Endometrial microvascular endothelial cells (primary cell): ENCODE measurements around the gene PPM1B. TPM values are rescaled to one million over a fixed set of nuclear protein-coding genes. Genes with fewer than 3 reads are reported as not detected.
"Not testable (repeated sequence)": the region's sequence is repeated elsewhere in the genome, so short reads cannot be mapped to it uniquely, and the experiment has no call there.

Source experiments
- in situ Hi-C: cut with HindIII; loops from 2 replicates; pipeline ENCODE4 v1.10.0; 2017; ENCODE audit warnings: low sequenced_read_pairs, low pct_unique_long_range_greater_than_20kb; ENCODE audit errors: inconsistent ontology term
- total RNA-seq: library from RNA; depleted of rRNA; stranded (reverse); fragments of >200 nt; gene quantifications from one replicate; pipeline ENCODE4 v1.2.3, GENCODE V29; 2015; ENCODE audit errors: inconsistent ontology term

The PPM1B gene
- total RNA-seq, 1 donor from 2014 or later, result 14.5 TPM

DNA sequence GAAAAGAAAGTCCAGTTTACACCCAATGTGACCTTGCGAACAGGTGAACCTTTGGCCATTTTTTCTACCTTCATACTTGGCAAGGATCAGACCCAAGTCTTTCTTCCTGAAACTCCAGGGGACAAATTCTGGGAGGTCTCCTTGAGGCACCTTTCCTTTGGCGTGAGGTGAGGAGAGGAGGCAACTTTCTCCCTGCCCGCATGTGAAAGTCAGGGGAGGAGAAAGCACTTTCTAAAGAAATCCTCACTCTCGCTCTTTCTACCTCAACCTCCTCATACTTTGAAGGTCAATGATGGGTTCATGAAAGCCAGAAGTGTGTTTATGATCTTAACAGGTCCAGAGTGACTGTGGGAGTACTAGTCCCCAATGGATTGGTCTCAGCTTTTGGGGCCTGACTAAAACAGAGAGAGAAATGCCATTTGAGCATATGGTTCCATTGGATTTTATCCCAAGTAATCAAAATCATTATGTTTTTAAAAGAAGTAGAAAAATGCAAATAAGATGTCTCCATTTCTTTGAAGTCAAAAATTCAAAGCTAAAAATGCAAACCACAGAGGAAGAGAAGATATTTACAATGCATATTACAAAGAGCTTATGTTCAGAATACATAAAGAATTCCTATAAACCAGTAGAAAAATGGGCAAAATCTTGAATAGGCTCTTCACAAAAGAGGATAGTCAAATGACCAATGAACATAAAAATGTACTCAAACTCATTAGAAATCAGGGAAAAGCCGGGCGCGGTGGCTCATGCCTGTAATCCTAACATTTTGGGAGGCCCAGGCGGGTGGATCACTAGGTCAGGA, 15.6 kb upstream of the PPM1B start:
- in situ Hi-C loops, result no loop called here

DNA sequence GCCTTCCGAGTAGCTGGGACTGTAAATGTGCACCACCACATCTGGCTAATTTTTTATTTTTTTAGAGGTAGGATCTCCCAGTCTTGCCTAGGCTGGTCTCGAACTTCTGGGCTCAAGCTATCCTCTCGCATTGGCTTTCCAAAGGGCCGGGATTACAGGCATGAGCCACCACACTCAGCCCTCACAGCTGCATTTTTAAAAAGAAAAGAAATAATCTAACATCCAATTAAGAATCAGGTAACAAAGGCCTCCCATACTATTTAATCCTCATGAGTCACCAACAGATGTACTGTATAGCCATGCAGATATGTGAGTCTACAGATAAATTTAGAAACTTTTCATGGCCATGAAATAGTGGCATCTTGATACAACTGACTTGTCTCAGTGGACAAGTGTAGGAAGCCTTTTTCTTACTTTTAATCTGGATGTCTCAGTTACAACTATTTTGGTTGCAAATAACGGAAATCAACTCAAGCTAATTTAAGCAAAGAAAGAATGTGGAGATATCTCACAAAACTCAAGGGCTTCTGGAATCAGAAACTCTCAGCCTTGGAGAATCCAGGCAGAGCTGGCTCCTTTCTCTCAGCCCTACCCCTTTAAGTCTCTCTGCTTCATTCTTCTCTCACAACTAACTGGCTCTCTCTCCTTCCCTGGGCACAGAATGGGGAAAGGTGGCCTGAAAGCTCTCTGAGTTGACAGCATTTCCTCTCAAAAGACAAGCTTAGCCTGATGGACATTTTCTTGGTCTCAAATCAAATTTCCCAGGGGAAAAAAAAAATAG, 12.8 kb upstream of the PPM1B start:
- in situ Hi-C loops, result no loop called here

DNA sequence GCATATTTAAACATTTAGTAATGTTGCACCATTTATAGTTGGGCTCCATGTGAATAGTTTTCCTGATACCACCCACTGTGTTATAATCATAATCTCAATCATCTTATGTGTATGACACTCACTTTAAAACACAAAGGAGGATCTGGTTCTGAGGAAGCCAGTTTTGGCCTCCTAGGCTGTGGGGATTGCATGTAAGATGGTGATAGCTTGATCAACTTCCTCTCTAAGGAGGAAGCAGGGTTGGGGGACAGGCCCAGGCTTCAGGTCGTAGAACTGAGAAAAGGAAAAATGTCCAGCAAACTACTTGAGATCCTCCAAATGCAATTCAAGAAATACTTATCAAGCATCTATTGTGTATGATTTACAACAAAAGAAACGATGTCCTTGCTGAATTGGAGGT, 4.9 kb upstream of the PPM1B start:
- in situ Hi-C loops, result no loop called here

DNA sequence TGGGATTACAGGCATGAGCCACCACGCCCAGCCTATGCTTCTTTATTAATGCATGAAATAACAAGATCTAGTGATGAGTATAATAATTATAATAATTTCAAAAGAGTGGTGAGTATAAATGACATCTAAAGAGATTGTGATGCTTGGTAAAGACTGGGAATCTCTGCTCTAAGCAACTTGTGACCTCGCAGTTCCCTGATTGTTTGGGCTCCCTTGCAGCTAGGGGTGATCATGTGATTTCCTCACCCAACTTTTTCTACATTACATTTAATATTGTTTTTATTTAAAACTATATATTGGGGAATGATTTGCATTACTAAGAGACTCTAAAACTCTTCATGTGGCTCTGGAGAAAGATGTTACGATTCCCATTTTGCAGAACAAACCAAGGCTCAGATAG, 4.1 kb upstream of the PPM1B start:
- in situ Hi-C loops, result no loop called here

DNA sequence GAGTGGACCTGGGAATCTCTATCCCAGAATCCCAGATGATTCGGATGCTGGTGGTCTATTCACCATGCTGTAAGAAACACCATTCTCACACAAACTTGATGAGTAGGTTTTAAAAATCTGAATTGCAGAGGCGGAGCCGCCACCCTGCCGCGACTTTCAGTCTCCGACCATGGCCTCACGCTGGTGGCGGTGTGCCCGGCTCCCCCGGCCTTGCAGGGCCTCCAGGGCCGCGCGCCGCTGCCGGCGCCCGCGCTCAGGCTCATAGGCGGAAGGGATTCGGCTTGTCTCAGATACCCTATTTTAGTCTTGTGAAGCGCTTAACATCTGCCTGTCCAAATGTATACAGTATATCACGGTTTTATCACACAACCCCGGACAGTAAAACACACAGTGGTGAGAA, 2.6 kb upstream of the PPM1B start:
- in situ Hi-C loops, result no loop called here

DNA sequence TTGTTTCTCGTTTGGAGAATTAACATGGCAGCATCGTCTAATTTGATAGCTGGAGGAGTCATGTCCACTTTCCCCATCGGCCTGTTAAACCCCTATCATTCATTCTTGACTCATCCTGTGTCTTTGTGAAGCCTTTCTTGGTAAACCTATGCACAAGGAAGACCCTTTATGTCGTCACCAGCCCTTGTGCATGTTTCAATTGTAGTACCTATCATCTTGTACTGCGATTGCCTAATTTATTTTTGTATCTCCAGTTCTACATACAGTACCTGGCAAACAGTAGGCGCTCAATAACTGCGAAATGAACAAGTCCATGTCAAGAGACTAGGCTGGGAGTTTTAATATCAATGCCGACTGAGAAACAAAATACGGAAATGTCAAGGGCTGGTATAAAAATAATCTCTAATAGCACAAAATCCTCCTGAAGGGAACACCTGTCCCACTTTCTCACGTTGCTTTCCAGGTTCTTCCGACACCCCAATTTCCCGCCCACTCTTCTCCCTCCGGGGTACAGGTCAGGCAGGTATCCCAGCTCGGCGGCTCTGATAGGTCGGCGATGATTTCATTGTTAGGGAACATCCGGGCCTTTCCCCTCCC, 1.3 kb upstream of the PPM1B start:
- in situ Hi-C loops, result no loop called here

DNA sequence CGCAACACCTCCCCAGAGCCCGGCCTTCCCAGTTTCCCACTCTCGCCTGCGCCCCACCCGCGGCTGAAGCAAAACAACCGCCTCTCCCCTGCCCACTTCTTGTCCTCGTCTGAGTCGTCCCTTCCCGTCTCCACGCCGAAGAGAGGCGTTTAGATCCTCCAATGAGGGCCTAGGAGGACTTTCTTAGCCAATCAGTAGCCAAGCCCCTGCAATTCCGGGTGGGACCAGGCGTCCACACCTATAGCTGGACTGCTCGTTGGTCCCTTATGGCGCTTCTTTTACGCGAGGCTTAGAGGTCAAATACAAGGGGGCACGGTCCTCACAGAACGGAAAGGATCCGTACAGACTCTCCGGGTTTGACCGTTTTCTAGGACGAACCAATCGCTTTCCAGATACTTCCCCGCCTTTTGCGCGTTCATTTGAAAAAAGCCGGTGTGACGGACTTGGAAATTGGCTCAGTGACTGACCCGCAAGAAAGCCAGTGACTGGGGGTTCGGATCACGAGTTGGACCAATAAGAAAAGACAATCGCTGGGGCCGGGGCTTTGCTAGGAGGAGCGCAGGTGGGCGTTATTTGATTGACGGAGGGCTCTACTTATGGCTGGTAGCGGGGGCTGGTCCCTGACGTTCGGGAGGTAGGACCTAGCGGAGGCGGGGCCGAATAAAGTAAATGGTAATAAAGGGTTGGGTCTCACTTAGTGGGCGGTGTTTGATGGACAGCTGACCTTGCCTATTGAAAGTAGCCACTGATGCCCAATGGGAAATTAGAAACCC, 581 bp upstream of the PPM1B start:
- in situ Hi-C loops, result no loop called here

DNA sequence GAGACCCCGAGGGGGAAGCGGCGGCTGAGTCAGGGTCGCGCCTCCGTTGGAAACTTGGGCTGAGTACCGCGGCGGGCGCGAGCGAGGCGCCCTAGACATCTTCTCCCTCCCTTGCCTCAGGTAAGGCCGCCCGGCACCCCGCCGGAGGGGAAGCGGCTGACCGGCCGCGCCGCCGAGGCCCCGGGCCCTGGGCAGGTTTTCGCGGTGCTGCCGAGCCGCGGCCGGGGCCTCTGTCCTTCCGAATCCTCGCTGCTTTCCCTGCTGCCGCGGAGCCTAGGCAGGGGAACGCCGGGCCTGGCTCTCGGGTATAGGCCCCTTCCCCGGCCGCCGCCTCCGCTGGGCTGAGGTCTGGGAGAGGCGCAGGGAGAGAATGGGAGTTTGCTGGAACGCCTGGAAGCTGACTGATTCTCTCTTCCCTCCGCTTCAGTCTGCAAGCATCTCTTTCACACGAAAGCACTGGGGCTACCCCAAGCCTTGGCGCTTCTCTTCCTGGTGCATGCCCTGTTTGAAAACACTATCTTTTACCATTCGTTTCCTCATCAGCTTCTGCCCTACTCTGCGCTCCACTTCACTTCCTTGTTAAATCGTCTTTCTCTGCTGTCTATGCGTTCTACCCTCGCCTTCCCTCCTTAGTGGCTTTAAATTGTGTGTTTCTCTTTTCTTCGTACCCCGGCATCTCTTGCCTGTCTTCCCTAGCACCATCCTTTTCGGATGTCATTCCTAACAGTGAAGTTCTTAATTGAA, 652 bp downstream of the PPM1B start:
- in situ Hi-C loops, result no loop called here

DNA sequence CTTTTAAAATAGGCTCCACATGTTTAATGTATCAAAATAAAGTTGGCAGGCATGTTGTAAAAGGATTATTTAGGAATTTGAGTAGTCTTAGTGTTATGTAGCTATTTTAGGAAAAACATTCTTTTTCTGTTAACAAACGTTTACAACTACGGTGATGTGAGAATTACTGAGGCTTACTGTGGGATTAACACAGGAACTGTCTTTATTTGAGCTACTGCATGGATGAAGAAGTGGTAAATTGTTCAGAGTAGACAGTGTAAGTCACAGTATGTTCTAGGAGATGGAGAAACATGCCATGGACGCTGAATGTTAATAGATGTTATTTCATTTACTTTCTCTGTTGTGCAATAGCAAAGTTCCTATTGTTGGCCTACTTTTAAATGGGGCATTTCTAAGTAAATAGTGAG, 1.6 kb downstream of the PPM1B start:
- in situ Hi-C loops, result no loop called here

DNA sequence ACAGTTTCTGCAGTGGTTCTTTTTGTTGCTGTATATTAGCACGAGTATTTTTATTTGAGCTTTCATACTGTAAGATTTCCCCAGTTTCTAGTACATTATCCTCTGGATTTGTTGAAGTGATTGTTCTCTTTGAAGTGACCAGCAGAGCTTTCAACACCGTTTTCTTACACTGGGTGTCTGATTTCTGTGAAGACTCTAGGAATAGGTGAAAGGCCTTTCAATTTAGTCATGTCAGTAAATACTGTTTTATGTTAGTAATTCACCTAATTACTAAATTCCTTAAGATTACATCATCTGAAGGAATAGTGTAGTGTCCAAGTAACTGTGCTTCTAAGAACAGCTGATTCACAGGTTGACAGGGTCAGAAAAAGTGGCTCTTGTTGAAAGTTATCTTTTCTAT, 2.3 kb downstream of the PPM1B start:
- in situ Hi-C loops, result no loop called here

DNA sequence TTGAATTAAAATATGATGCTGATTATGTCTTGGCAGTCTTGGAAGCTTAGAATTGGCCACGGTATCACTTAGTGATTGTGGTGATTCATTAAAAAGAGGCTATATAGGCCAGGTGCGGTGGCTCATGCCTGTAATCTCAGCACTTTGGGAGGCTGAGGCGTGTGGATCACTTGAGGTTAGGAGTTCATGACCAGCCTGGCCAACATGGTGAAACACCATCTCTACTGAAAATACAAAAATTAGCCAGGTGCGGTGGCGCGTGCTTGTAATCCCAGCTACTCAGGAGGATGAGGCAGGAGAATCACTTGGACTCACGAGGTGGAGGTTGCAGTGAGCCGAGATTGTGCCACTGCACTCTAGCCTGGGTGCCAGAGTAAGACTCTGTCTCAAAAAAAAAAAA, 2.8 kb downstream of the PPM1B start:
- in situ Hi-C loops, result not testable (repeated sequence)

DNA sequence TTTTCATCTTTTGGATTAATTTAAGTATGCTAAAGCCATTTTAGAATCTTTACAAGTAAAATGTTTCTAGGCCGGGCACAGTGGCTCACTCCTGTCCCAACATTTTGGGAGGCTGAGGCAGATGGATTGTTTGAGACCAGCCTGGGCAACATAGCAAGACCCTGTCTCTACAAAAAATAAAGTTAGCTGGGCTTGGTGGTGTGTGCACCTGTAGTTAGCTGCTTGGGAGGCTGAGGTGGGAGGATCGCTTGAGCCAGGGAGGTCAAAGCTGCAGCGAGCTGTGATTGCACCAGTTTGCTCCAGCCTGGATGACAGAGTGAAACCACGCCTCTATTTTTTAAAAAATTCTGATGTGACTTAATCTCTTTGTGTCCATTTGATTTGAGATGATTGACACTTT, 3.9 kb downstream of the PPM1B start:
- in situ Hi-C loops, result no loop called here

DNA sequence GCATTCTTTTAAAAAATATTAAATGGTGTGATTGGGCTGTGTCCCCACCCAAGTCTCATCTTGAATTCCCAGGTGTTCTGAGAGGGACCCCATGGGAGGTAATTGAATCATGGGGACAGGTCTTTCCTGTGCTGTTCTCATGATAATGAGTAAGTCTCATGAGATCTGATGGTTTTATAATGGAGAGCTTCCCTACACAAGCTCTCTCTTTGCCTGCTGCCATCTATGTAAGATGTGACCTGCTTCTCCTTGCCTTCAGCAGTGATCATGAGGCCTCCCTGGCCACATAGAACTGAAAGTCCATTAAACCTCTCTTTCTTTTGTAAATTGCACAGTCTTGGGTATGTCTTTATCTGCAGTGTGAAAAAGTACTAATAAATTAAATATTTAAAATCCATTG, 10.3 kb downstream of the PPM1B start:
- in situ Hi-C loops, result no loop called here

DNA sequence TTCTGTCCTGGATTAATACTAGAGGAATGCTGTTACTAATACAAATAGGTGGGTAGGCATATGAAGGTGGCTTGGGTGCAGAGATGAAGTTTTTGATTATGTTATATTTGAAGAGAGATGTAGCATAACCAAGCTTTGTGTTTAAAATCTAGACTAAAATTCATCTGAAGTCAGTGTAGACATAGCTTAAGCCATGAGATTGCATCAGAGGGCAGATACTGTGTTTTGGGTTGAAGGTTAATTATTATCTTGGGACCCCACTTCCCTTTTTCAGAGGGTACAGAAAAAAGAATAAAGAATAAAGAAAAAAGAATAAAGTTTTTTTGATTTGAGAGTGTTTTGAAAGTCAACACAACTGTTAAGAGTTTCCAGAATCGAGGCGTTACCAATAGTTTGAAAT, 13.0 kb downstream of the PPM1B start:
- in situ Hi-C loops, result no loop called here

DNA sequence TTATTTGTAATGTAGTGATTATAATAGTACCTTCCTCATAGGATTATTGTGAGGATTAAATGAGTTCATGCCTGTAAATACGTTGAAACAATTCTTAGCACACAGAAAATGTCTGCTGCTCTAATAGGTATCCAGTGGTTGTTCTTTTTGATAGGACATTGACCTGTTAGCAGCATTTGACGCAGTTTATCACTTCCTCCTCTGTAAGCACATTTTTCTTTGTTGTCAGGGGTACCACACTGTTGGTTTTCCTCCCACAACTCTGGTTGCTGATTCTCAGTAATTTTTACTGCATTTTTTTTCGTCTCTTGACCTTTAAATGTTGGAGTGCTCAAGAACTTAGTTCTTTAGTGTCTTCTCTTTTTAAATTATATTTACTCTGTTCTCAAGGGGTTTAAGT, 15.4 kb downstream of the PPM1B start:
- in situ Hi-C loops, result no loop called here

DNA sequence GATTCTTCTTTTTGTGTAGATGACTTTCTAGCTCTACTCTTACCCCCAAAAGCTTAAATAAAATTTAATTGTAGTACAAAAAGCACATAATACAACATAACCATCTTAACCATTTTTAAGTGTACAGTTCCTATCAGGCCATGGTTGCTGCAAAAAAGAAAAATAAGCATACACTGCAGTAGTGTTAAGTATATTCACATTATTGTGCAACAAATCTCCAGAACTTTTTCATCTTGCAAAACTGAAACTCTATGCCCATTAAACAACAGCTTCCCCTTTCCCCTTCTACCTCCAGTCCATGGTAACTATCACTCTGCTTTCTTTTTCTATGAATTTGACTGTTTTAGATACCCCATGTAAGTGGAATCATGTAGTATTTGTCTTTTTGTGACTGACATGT, 18.1 kb downstream of the PPM1B start:
- in situ Hi-C loops, result no loop called here

DNA sequence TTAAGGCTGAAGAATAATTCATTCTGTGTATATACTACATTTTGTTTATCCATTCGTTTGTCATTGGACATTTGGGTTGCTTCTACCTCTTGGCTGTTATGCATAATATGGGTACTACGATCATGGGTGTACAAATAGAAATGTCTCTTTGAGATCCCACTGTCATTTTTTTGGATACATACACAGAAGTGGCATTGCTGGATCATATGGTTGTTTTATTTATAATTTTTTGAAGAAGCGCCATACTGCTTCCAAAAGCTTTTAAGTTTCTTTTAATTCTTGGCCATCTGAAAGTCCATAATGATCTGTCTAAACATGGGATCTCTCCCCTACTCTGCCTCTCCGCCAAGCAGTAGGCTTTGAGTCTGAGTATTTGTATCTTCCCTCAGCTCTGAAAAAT, 18.6 kb downstream of the PPM1B start:
- in situ Hi-C loops, result no loop called here

DNA sequence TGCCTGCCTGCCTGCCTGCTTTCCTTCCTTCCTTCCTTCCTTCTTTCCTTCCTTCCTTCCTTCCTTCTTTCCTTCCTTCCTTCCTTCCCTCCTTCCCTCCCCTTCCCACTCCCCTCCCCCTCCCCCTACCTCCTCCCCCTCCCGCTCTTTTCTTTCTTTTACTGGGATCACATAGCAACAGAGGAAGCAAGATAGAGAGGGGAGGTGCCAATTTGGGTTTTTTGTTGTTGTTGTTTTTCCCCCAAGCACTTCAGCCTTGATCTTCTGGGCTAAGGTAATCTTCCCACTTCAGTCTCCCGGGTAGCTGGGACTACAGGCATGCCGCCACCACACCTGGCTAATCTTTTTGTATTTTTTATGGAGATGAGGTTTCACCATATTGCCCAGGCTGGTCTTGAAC, 20.0 kb downstream of the PPM1B start:
- in situ Hi-C loops, result no loop called here

DNA sequence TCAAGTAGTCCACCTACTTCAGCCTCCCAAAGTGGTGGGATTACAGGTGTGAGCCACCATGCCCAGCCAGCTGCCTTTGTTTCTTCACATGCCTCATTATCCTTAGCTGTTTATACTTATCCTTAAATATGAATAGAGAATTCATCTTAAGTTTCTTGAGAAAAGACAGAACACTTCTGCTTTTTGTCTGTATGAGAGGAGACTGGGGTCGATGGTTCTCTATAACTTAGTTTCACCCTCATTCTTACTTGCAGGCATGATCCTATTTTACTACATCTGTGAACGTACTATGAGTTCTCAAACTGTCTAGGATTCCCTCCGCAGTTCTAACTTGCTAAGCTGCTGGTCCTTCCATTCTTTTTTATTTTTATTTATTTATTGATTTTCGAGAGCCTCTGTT, 20.4 kb downstream of the PPM1B start:
- in situ Hi-C loops, result no loop called here
